Hepatocyte (in vitro differentiated cells): ENCODE measurements around the gene UBASH3A. TPM values are rescaled to one million over a fixed set of nuclear protein-coding genes. Genes with fewer than 3 reads are reported as not detected.

Experiments used
- DNase-seq: peaks from one replicate; pipeline ENCODE4 v3.0.0-alpha.2; 2016; ENCODE audit warnings: low spot score
- H2AFZ ChIP-seq: fragments of 200-600 bp; sonication (generic); 2 replicates; pipeline ENCODE4 v1.6.0; 2016; ENCODE audit warnings: antibody characterized with exemption, mild to moderate bottlenecking
- H3K27ac ChIP-seq: fragments of 200-600 bp; sonication (generic); 2 replicates; pipeline ENCODE4 v1.5.1; 2016; ENCODE audit warnings: mild to moderate bottlenecking
- H3K27me3 ChIP-seq: fragments of 200-600 bp; sonication (generic); 2 replicates; pipeline ENCODE4 v1.6.1; 2016
- H3K36me3 ChIP-seq: fragments of 200-600 bp; sonication (generic); replicated peaks from 2 replicates; pipeline ENCODE4 v1.5.1; 2016; ENCODE audit warnings: low read depth; ENCODE audit not compliant: insufficient read depth
- H3K4me1 ChIP-seq: fragments of 200-600 bp; sonication (generic); 2 replicates; pipeline ENCODE4 v1.5.1; 2016; ENCODE audit warnings: mild to moderate bottlenecking, moderate library complexity; ENCODE audit not compliant: insufficient read depth
- H3K4me2 ChIP-seq: fragments of 200-600 bp; sonication (generic); 2 replicates; pipeline ENCODE4 v1.6.0; 2016
- H3K4me3 ChIP-seq: fragments of 200-600 bp; sonication (generic); 2 replicates; pipeline ENCODE4 v1.5.1; 2016; ENCODE audit warnings: mild to moderate bottlenecking
- H3K79me2 ChIP-seq: fragments of 200-600 bp; sonication (generic); 2 replicates; pipeline ENCODE4 v1.6.0; 2017; ENCODE audit warnings: mild to moderate bottlenecking
- H3K9me2 ChIP-seq: fragments of 200-600 bp; sonication (generic); replicated peaks from 2 replicates; pipeline ENCODE4 v1.6.0; 2017; ENCODE audit warnings: mild to moderate bottlenecking; ENCODE audit not compliant: insufficient read depth
- H3K9me3 ChIP-seq: fragments of 200-600 bp; sonication (generic); 2 replicates; pipeline ENCODE4 v1.5.1; 2016; ENCODE audit warnings: low read depth, mild to moderate bottlenecking
- H4K20me1 ChIP-seq: fragments of 200-600 bp; sonication (generic); 2 replicates; pipeline ENCODE4 v1.6.0; 2016; ENCODE audit warnings: mild to moderate bottlenecking; ENCODE audit not compliant: insufficient read depth, poor library complexity, severe bottlenecking
- EZH2 ChIP-seq: fragments of 200-600 bp; sonication (generic); IDR thresholded peaks from 2 replicates; pipeline ENCODE4 v1.6.1; 2016; ENCODE audit warnings: antibody characterized with exemption, mild to moderate bottlenecking, borderline replicate concordance
- EZH2phosphoT487 ChIP-seq: fragments of 200-600 bp; sonication (generic); IDR thresholded peaks from one replicate; pipeline ENCODE4 v1.6.1; 2018; ENCODE audit warnings: antibody characterized with exemption, mild to moderate bottlenecking, low read depth, moderate library complexity; ENCODE audit not compliant: unreplicated experiment, severe bottlenecking
- WGBS: methylation state at CpG from one replicate; pipeline ENCODE4 v1.1.6; 2016; ENCODE audit warnings: low lambda C conversion rate; ENCODE audit errors: missing lambda C conversion rate; 5-methylcytosine and 5-hydroxymethylcytosine counted together
- polyA plus RNA-seq: library from polyadenylated mRNA; unstranded; fragments of >200 nt; fragmentation: Nextera tagmentation; extraction: Ambion mirVana; gene quantifications from 2 replicates; pipeline ENCODE4 v1.2.1, GENCODE V29; 2016
- total RNA-seq: library from RNA; depleted of rRNA; stranded (reverse); fragments of >200 nt; gene quantifications from 2 replicates; pipeline ENCODE4 v1.2.3, GENCODE V29; 2014
- TF ChIP-seq, protein P1 (sequence below): fragments of 200-600 bp; sonication (generic); IDR thresholded peaks from 2 replicates; pipeline ENCODE4 v1.5.1; 2016; ENCODE audit warnings: antibody characterized with exemption, mild to moderate bottlenecking; ENCODE audit not compliant: poor library complexity

UBASH3A gene
- total and polyA plus RNA-seq, 2 experiments from 2014 or later, result not detected

DNA sequence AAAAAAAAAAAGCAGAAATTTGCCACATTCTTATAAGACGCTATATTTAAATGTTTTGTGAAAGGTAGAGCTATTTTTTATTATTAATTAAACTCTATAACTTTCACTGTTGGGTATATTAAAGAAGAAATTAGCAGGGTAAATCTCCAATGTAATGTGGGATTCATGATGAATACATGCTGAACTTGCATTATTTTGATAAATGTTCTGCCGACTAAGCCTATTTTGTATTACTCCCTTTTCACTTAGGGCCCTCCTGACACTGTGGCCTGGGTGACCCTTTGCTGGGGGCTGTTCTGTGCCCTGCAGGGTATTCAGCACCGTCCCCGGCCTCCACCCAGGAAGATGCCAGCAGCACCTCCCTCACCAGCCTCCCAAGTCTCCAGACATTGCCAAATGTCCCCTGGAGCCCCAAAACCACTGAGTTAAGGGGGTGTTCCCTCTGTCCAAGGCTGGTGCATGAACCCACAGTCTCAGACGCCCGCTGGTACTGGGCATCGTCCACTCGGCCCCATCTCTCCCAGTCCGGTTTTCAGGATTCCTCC is 69.9 kb downstream of the UBASH3A start:
- no peaks in the 10 kb centered on the region for H3K36me3 ChIP-seq
- no peak overlapping the region for H3K4me2 ChIP-seq
- H3K27me3 ChIP-seq, result no peaks in the 10 kb centered on the region
- H3K27ac ChIP-seq, result peak overlapping the region; percentile 81
- no peaks in the 10 kb centered on the region for H3K9me2 ChIP-seq
- H3K79me2 ChIP-seq, result no peaks in the 10 kb centered on the region
- peaks cover 18% of the 10 kb centered on the region for H3K4me1 ChIP-seq
- H2AFZ ChIP-seq, result no peak overlapping the region
- DNase-seq, result no peak
- no peaks in the 10 kb centered on the region for H4K20me1 ChIP-seq
- TF ChIP-seq EZH2 (no peak), EZH2phosphoT487 (no peak)
- TF ChIP-seq, protein P1, sequence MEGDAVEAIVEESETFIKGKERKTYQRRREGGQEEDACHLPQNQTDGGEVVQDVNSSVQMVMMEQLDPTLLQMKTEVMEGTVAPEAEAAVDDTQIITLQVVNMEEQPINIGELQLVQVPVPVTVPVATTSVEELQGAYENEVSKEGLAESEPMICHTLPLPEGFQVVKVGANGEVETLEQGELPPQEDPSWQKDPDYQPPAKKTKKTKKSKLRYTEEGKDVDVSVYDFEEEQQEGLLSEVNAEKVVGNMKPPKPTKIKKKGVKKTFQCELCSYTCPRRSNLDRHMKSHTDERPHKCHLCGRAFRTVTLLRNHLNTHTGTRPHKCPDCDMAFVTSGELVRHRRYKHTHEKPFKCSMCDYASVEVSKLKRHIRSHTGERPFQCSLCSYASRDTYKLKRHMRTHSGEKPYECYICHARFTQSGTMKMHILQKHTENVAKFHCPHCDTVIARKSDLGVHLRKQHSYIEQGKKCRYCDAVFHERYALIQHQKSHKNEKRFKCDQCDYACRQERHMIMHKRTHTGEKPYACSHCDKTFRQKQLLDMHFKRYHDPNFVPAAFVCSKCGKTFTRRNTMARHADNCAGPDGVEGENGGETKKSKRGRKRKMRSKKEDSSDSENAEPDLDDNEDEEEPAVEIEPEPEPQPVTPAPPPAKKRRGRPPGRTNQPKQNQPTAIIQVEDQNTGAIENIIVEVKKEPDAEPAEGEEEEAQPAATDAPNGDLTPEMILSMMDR, result no peak
- 91% methylated on average over 9 of the region's 9 CpGs for WGBS
- no peaks in the 10 kb centered on the region for H3K9me3 ChIP-seq
- H3K4me3 ChIP-seq, result no peak overlapping the region

DNA sequence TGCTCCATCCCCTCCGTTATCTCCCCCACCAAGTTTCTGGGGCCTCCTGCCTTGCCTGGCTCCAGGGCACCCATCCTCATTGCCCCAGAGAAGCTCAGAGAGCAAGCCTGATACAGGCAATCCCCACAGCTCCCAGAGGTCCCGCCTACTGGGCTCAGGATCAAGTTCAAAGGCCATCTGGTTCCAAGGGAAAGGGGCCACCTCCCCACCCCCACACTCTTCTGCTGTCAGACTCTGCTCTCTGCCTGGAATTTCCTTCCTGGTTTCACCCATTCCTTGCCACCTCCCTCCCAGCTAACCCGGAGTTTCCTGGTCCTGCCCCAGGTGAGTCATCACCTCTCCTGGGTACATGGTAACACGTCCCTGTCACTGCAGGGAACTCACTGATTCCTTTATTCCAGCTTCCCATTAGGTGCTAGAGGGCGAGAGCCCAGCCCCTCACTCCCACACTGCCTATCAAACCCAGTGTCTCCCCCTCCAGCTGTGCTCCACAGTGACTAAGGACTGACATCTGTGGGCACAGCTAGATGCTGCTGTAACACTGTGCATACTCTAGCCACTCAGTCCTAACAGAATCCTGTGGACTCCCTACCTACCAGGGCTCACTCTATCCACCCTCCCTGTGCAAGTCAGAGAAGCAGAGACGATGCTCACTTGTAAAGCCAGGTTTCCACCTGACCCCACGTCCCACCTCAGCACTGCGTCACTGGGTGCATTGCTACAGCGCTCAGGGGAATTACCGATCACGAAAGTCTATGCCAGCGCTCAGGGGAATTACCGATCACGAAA is 70.5 kb downstream of the UBASH3A start:
- Histone ChIP-seq H3K79me2 (no peaks in the 10 kb centered on the region), H3K27ac (peak overlapping the region; percentile 90), H3K27me3 (no peaks in the 10 kb centered on the region), H3K4me2 (peak overlapping the region; percentile 9), H3K4me1 (peaks cover 11% of the 10 kb centered on the region), H4K20me1 (no peaks in the 10 kb centered on the region), H3K9me2 (no peaks in the 10 kb centered on the region), H3K36me3 (no peaks in the 10 kb centered on the region), H2AFZ (no peak overlapping the region), H3K9me3 (no peaks in the 10 kb centered on the region), H3K4me3 (no peak overlapping the region)
- peak; percentile 92 for DNase-seq
- WGBS, result 65% methylated on average over 14 of the region's 14 CpGs
- TF ChIP-seq EZH2phosphoT487, result no peak
- TF ChIP-seq, protein P1, result no peak
- no peak for TF ChIP-seq EZH2

DNA sequence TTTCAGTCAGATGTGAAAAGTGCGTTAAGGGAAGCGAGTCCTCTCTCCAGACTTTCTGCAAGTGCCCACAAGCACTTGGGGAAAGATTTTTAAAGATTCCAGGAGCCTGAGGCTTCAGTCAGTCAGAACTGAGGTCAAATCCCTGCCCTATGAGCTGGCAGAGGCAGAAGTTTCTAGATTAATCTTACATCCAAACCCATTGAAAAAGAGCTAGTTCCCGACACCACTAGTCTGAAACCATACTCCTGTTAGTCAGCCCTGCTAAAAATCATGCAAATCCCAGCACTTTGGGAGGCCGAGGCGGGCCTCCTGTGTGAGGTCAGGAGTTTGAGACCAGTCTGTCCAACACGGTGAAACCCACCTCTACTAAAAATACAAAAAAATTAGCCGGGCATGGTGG is 71.3 kb downstream of the UBASH3A start:
- Histone ChIP-seq H3K27ac (peak overlapping the region; percentile 90), H4K20me1 (no peaks in the 10 kb centered on the region), H3K4me1 (peaks cover 11% of the 10 kb centered on the region), H3K27me3 (no peaks in the 10 kb centered on the region), H3K36me3 (no peaks in the 10 kb centered on the region), H3K9me3 (no peaks in the 10 kb centered on the region), H3K4me3 (no peak overlapping the region), H3K9me2 (no peaks in the 10 kb centered on the region), H3K79me2 (no peaks in the 10 kb centered on the region), H2AFZ (no peak overlapping the region), H3K4me2 (no peak overlapping the region)
- no peak for DNase-seq
- WGBS, result 87% methylated on average over 7 of the region's 7 CpGs
- TF ChIP-seq, protein P1, result no peak
- TF ChIP-seq EZH2phosphoT487, result no peak
- TF ChIP-seq EZH2, result no peak
